Naive thymus-derived CD8-positive, alpha-beta T cell (primary cell): ENCODE results near the gene FAM83E. TPM values are rescaled to one million over a fixed set of nuclear protein-coding genes. Genes with fewer than 3 reads are reported as not detected.
"Not testable (repeated sequence)": the region's sequence is repeated elsewhere in the genome, so short reads cannot be mapped to it uniquely, and the experiment has no call there.

Experiments used
- ATAC-seq, 2 donors: fragments of 150-1000 bp; cut with Tn5 transposase in 1 of 2; sonication (Bioruptor Pico), chemical (Tn5 transposase) in 1 of 2; 1 replicate in 1 of 2; 2 replicates in 1 of 2; pipeline ENCODE4 v1.10.0; 2021; ENCODE audit warnings: mild to moderate bottlenecking in 2 of 2, moderate library complexity in 2 of 2
- POLR2A ChIA-PET: fragments of 350-600 bp; sonication (Branson Sonifier 250); formaldehyde crosslinking; loops from one replicate; lab custom pipeline; 2021; ENCODE audit warnings: antibody characterized with exemption; lab: Charles Lee
- DNase-seq, 10 donors: peaks; one replicate each; pipeline versions ENCODE4 v3.0.0 to v3.0.0-alpha.2; 2020 to 2022
- H3K27ac Mint-ChIP-seq, 10 donors: one replicate each; pipeline ENCODE4 v1.8.0; 2020 to 2022; ENCODE audit warnings: mild to moderate bottlenecking in 10 of 10, mixed read lengths in 10 of 10, moderate library complexity in 4 of 10, inconsistent platforms in 1 of 10
- H3K27me3 Mint-ChIP-seq, 5 donors: one replicate each; pipeline ENCODE4 v1.8.0; 2021 to 2022; ENCODE audit warnings: mixed read lengths in 5 of 5
- H3K36me3 Mint-ChIP-seq, 3 donors: one replicate each; pipeline ENCODE4 v1.8.0; 2020 to 2022; ENCODE audit warnings: mixed read lengths in 3 of 3, mild to moderate bottlenecking in 2 of 3, inconsistent platforms in 1 of 3
- H3K4me1 Mint-ChIP-seq, 4 donors: one replicate each; pipeline ENCODE4 v1.8.0; 2021 to 2022; ENCODE audit warnings: mixed read lengths in 4 of 4
- H3K4me3 Mint-ChIP-seq, 10 donors: one replicate each; pipeline ENCODE4 v1.8.0; 2020 to 2022; ENCODE audit warnings: mild to moderate bottlenecking in 10 of 10, mixed read lengths in 10 of 10, moderate library complexity in 6 of 10, inconsistent platforms in 1 of 10
- H3K9me3 Mint-ChIP-seq, 9 donors: one replicate each; pipeline ENCODE4 v1.8.0; 2020 to 2022; ENCODE audit warnings: mixed read lengths in 9 of 9, mild to moderate bottlenecking in 3 of 9, inconsistent platforms in 1 of 9, moderate library complexity in 1 of 9
- polyA plus RNA-seq, 3 donors: library from polyadenylated mRNA; unstranded; fragments of 300-500 nt; fragmentation: Illumina TruSeq; gene quantifications; one replicate each; pipeline ENCODE4 v1.2.3, GENCODE V29; 2021
- total RNA-seq, 8 experiments: library from RNA in 2 of 8; stranded (reverse) in 2 of 8; gene quantifications; one replicate each; pipeline ENCODE4 v1.2.3 and lab custom pipeline; 2021 to 2026

The FAM83E gene
- total RNA-seq (1 to 10 TPM; 8.0 TPM), polyA plus RNA-seq (not detected), total RNA-seq (lab: John Stamatoyannopoulos, UW) (0.49 to 9.0 (median 1.8) reads per million in 6 experiments)

- POLR2A ChIA-PET: interaction anchor here (0.5 to 5.4 kb wide), 3 partner anchors 17 to 202 kb away, joined by 3 to 70 read pairs (median 6); partner anchors contain the start of gene DBP
- H3K27ac Mint-ChIP-seq: peak within 1 kb of the TSS in 6 of 10 donors; percentile 7 to 77 (median 68)
- peaks cover 0 to 25% (median 15%) of the 10 kb centered on the region in 3 donors for H3K36me3 Mint-ChIP-seq
- H3K27me3 Mint-ChIP-seq: no peaks in the 10 kb centered on the region
- ATAC-seq: no peak
- DNase-seq: no peak
- H3K9me3 Mint-ChIP-seq: no peaks in the 10 kb centered on the region
- peak within 1 kb of the TSS in 4 of 10 donors; percentile 7 to 67 (median 30) for H3K4me3 Mint-ChIP-seq
- peaks cover 18 to 34% (median 24%) of the 10 kb centered on the region in 4 donors for H3K4me1 Mint-ChIP-seq
Measured at GRCh38 chr19:48614436-48615230, at the start of gene FAM83E. Gene FAM83E, minus strand, starts transcription at chr19:48615076. Its CDS starts 1,704 bp downstream, at chr19:48613372.

GRCh38 chr19:48664476-48664875 lies 49.6 kb upstream of the FAM83E start:
- H3K36me3 Mint-ChIP-seq: no peaks in the 10 kb centered on the region
- peaks cover 8 to 12% (median 9%) of the 10 kb centered on the region in 4 donors for H3K4me1 Mint-ChIP-seq
- ATAC-seq (no peak), DNase-seq (no peak)
- POLR2A ChIA-PET: no interaction called here
- peaks cover 0 to under 1% (median 0%) of the 10 kb centered on the region in 9 donors for H3K9me3 Mint-ChIP-seq
- H3K4me3 Mint-ChIP-seq: no peak overlapping the region
- no peak overlapping the region for H3K27ac Mint-ChIP-seq
- H3K27me3 Mint-ChIP-seq: no peaks in the 10 kb centered on the region

- DNase-seq (peak in 1 of 10 donors; percentile 45), ATAC-seq (no peak)
- Mint-ChIP-seq H3K9me3 (no peaks in the 10 kb centered on the region), H3K36me3 (no peaks in the 10 kb centered on the region), H3K4me1 (peaks cover 8 to 12% (median 9%) of the 10 kb centered on the region in 4 donors), H3K27me3 (peaks cover 0 to 1% (median 0%) of the 10 kb centered on the region in 5 donors), H3K27ac (peak overlapping the region in 1 of 10 donors; percentile 24), H3K4me3 (no peak overlapping the region)
- POLR2A ChIA-PET: interaction anchor here (0.8 kb wide), 1 partner anchor 21 kb away, joined by 3 read pairs; no protein-coding TSS in a partner anchor
Measured at GRCh38 chr19:48663667-48664066, 48.8 kb upstream of the FAM83E start.

GRCh38 chr19:48661711-48662090 lies 46.8 kb upstream of the FAM83E start:
- H3K4me3 Mint-ChIP-seq: no peak overlapping the region
- no peaks in the 10 kb centered on the region for H3K9me3 Mint-ChIP-seq
- peaks cover 0 to 1% (median 0%) of the 10 kb centered on the region in 5 donors for H3K27me3 Mint-ChIP-seq
- DNase-seq (peak in 1 of 10 donors; percentile 46), ATAC-seq (no peak)
- POLR2A ChIA-PET: interaction anchor here (1.1 kb wide), 1 partner anchor 11 kb away, joined by 4 read pairs; no protein-coding TSS in a partner anchor
- H3K27ac Mint-ChIP-seq: peak overlapping the region in 1 of 10 donors; percentile 55
- peaks cover 7 to 12% (median 9%) of the 10 kb centered on the region in 4 donors for H3K4me1 Mint-ChIP-seq
- H3K36me3 Mint-ChIP-seq: no peaks in the 10 kb centered on the region

GRCh38 chr19:48660852-48661710 lies 46.2 kb upstream of the FAM83E start:
- no peaks in the 10 kb centered on the region for H3K36me3 Mint-ChIP-seq
- H3K9me3 Mint-ChIP-seq: no peaks in the 10 kb centered on the region
- ATAC-seq: peak; percentile 96
- POLR2A ChIA-PET: interaction anchor here (1.1 to 1.9 kb wide), 2 partner anchors 10 to 78 kb away, joined by 4 read pairs; no protein-coding TSS in a partner anchor
- peaks cover 7 to 12% (median 9%) of the 10 kb centered on the region in 4 donors for H3K4me1 Mint-ChIP-seq
- peaks cover 0 to 1% (median 0%) of the 10 kb centered on the region in 5 donors for H3K27me3 Mint-ChIP-seq
- peak overlapping the region; percentile 68 to 98 (median 92) for H3K27ac Mint-ChIP-seq
- peak; percentile 57 to 89 (median 82) for DNase-seq
- H3K4me3 Mint-ChIP-seq: peak overlapping the region; percentile 72 to 87 (median 78)

GRCh38 chr19:48659768-48660167 lies 44.9 kb upstream of the FAM83E start:
- H3K4me3 Mint-ChIP-seq: no peak overlapping the region
- DNase-seq (peak in 1 of 10 donors; percentile 3), ATAC-seq (no peak)
- no peaks in the 10 kb centered on the region for H3K9me3 Mint-ChIP-seq
- no peaks in the 10 kb centered on the region for H3K36me3 Mint-ChIP-seq
- peaks cover 7 to 12% (median 9%) of the 10 kb centered on the region in 4 donors for H3K4me1 Mint-ChIP-seq
- POLR2A ChIA-PET: interaction anchor here (0.7 to 1.9 kb wide), 3 partner anchors 14 to 853 kb away, joined by 3 to 4 read pairs (median 4); no protein-coding TSS in a partner anchor
- H3K27me3 Mint-ChIP-seq: peaks cover 0 to 1% (median 0%) of the 10 kb centered on the region in 5 donors
- no peak overlapping the region for H3K27ac Mint-ChIP-seq

- ATAC-seq: no peak
- Mint-ChIP-seq H3K4me1 (peaks cover 7 to 12% (median 9%) of the 10 kb centered on the region in 4 donors), H3K4me3 (no peak overlapping the region), H3K9me3 (no peaks in the 10 kb centered on the region), H3K27me3 (peaks cover 0 to 1% (median 0%) of the 10 kb centered on the region in 5 donors), H3K27ac (peak overlapping the region in 2 of 10 donors; percentile 52 to 53), H3K36me3 (no peaks in the 10 kb centered on the region)
- POLR2A ChIA-PET: no interaction called here
- DNase-seq: no peak
Measured at GRCh38 chr19:48658483-48658882, 43.6 kb upstream of the FAM83E start.

GRCh38 chr19:48657828-48658227 lies 43.0 kb upstream of the FAM83E start:
- H3K27ac Mint-ChIP-seq, DNase-seq, H3K4me3 Mint-ChIP-seq, H3K36me3 Mint-ChIP-seq, H3K27me3 Mint-ChIP-seq, H3K9me3 Mint-ChIP-seq, ATAC-seq: not testable (repeated sequence)
- peaks cover 7 to 14% (median 9%) of the 10 kb centered on the region in 4 donors for H3K4me1 Mint-ChIP-seq
- POLR2A ChIA-PET: interaction anchor here (0.6 kb wide), 1 partner anchor 17 kb away, joined by 3 read pairs; no protein-coding TSS in a partner anchor

- DNase-seq (peak in 1 of 10 donors; percentile 10), ATAC-seq (no peak)
- no peaks in the 10 kb centered on the region for H3K36me3 Mint-ChIP-seq
- H3K4me1 Mint-ChIP-seq: peaks cover 7 to 12% (median 10%) of the 10 kb centered on the region in 4 donors
- peaks cover 0 to 1% (median 0%) of the 10 kb centered on the region in 5 donors for H3K27me3 Mint-ChIP-seq
- H3K4me3 Mint-ChIP-seq: no peak overlapping the region
- H3K27ac Mint-ChIP-seq: peak overlapping the region in 2 of 10 donors; percentile 74 to 75
- no peaks in the 10 kb centered on the region for H3K9me3 Mint-ChIP-seq
- POLR2A ChIA-PET: no interaction called here
Measured at GRCh38 chr19:48656840-48657474, 42.1 kb upstream of the FAM83E start.

GRCh38 chr19:48654299-48655059 lies 39.6 kb upstream of the FAM83E start:
- Mint-ChIP-seq H3K4me3 (no peak overlapping the region), H3K9me3 (no peaks in the 10 kb centered on the region), H3K27me3 (peaks cover 0 to 1% (median 0%) of the 10 kb centered on the region in 5 donors), H3K4me1 (peaks cover 3 to 14% (median 8%) of the 10 kb centered on the region in 4 donors), H3K36me3 (no peaks in the 10 kb centered on the region), H3K27ac (peak overlapping the region in 3 of 10 donors; percentile 25 to 48 (median 37))
- DNase-seq (peak in 1 of 10 donors; percentile 36), ATAC-seq (no peak)
- POLR2A ChIA-PET: no interaction called here

GRCh38 chr19:48651683-48652048 lies 36.8 kb upstream of the FAM83E start:
- Mint-ChIP-seq H3K4me3 (no peak overlapping the region), H3K4me1 (peaks cover 11 to 37% (median 27%) of the 10 kb centered on the region in 4 donors), H3K27me3 (no peaks in the 10 kb centered on the region), H3K9me3 (no peaks in the 10 kb centered on the region), H3K36me3 (no peaks in the 10 kb centered on the region), H3K27ac (peak overlapping the region in 4 of 10 donors; percentile 2 to 77 (median 35))
- DNase-seq (no peak), ATAC-seq (no peak)
- POLR2A ChIA-PET: no interaction called here
